COLO829 (cell line): Measurements from ENCODE around the gene RANBP2.
"Not testable (repeated sequence)": the region's sequence is repeated elsewhere in the genome, so short reads cannot be mapped to it uniquely, and the experiment has no call there.

ENCODE experiments used
- DNase-seq: peaks from one replicate; pipeline ENCODE4 v3.0.0; 2012; ENCODE audit warnings: low spot score

Gene RANBP2

GRCh38 chr2:108719149-108720044 is at the start of gene RANBP2:
TSS of gene RANBP2 (plus strand) at chr2:108719482. CDS start at chr2:108719607, 125 bp downstream.
- peak; percentile 74 for DNase-seq

- DNase-seq, result not testable (repeated sequence)
These were observed 49.0 kb upstream of the RANBP2 start for GRCh38 chr2:108670282-108670681.

DNA sequence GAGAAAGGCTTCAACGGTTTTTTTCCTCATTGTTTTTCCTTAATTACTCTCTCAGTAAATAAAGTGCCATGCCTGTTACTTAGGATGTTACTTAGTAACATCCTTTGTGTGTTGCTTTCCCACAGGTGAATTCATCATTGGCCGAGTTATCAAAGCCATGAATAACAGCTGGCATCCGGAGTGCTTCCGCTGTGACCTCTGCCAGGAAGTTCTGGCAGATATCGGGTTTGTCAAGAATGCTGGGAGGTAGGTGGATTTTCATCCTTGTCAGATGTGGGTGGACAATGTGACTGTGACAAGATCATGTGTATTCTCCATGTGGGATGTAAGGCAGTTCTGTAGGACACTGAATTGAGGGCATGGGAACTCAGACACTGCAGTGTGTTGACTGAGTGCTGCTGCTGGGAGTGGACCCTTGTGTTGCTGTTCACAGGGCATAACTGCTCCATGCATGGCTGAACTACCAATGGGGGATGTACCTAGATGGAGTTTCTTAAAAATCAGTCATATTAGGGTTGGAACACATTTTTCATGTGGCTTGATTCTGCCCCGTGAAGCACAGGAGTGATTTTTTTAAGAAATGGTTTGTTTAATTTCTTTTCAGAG is 47.0 kb upstream of the RANBP2 start:
- not testable (repeated sequence) for DNase-seq

GRCh38 chr2:108676522-108676921 is 42.8 kb upstream of the RANBP2 start:
- DNase-seq, result not testable (repeated sequence)

GRCh38 chr2:108677239-108677744 is 42.0 kb upstream of the RANBP2 start:
- DNase-seq, result not testable (repeated sequence)

DNA sequence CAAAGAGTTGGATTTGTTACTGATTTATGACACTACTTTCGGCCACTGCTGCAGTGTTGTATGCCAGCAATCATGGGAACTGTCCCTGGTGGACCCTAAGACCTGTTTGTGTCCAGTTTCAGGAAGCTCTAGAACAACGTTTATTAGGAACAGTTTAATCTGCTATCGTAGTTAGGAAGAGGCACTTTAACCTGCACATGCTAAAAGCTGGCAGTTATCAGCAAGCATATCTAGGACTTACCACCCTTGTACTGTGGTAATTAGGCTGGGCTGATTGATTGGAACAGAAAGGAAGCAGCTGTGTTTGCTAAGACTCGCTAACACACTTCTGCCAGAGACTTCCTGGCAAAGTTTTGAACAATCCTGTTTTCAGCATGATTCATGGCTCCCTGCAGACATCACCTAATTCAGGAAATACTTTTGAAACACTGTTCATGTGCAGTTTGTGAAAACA is 41.1 kb upstream of the RANBP2 start:
- DNase-seq, result not testable (repeated sequence)

DNA sequence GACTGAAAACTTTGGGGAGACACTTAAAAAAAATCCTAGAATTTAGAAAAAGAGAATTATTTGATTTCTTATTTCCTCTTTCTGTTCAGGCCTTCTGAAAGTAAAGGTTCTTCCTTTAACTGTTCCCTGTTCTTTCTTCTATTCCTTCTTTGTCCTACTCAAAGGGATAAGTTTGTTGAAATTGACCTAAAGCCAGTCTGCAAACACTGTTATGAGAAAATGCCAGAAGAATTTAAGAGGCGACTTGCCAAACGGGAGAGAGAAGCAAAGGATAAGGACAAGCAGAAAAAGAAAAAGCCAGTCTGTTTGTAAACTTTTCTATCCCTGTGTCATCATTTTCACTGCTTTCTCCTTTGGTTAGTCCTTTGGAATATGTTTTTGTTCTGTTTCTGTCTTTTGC is 38.5 kb upstream of the RANBP2 start:
- not testable (repeated sequence) for DNase-seq

GRCh38 chr2:108688818-108689756 is 30.2 kb upstream of the RANBP2 start:
- DNase-seq, result not testable (repeated sequence)

- not testable (repeated sequence) for DNase-seq
These were observed 29.3 kb upstream of the RANBP2 start for GRCh38 chr2:108690001-108690400.

DNA sequence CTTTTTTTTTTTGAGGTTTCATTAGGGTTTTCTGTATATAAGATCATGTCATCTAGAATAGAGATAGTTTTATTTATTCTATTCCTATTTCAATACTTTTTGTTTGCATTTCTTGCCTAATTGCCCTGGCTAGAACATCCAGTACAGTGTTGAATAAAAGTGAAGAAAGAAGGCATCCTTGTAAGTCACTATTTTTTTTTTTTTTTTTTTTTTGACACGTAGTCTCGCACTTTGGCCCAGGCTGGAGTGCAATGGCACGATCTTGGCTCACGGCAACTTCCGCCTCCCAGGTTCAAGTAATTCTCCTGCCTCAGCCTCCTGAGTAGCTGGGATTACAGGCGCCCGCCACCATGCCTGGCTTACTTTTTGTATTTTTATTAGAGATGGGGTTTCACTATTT is 27.8 kb upstream of the RANBP2 start:
- DNase-seq, result no peak

- no peak for DNase-seq
These were observed 18.1 kb upstream of the RANBP2 start for GRCh38 chr2:108701208-108701607.

GRCh38 chr2:108701806-108702205 is 17.5 kb upstream of the RANBP2 start:
- no peak for DNase-seq

- DNase-seq, result no peak
These were observed 14.4 kb upstream of the RANBP2 start for GRCh38 chr2:108704871-108705270.

- no peak for DNase-seq
These were observed 12.0 kb upstream of the RANBP2 start for GRCh38 chr2:108707300-108707699.

- DNase-seq, result not testable (repeated sequence)
These were observed 2.3 kb upstream of the RANBP2 start for GRCh38 chr2:108716971-108717370.

- DNase-seq, result not testable (repeated sequence)
These were observed 6.8 kb downstream of the RANBP2 start for GRCh38 chr2:108726048-108726447.

GRCh38 chr2:108734656-108735055 is 15.4 kb downstream of the RANBP2 start:
- not testable (repeated sequence) for DNase-seq

- not testable (repeated sequence) for DNase-seq
These were observed 38.7 kb downstream of the RANBP2 start for GRCh38 chr2:108757973-108758372.

GRCh38 chr2:108762618-108763017 is 43.3 kb downstream of the RANBP2 start:
- DNase-seq, result not testable (repeated sequence)

DNA sequence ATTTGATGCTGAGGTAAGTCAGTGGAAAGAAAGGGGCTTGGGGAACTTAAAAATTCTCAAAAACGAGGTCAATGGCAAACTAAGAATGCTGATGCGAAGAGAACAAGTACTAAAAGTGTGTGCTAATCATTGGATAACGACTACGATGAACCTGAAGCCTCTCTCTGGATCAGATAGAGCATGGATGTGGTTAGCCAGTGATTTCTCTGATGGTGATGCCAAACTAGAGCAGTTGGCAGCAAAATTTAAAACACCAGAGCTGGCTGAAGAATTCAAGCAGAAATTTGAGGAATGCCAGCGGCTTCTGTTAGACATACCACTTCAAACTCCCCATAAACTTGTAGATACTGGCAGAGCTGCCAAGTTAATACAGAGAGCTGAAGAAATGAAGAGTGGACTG is 47.4 kb downstream of the RANBP2 start:
- DNase-seq, result not testable (repeated sequence)

- not testable (repeated sequence) for DNase-seq
These were observed 48.6 kb downstream of the RANBP2 start for GRCh38 chr2:108767859-108768258.

GRCh38 chr2:108776475-108776874 is 57.2 kb downstream of the RANBP2 start:
- DNase-seq, result no peak
